Measurements from ENCODE around the gene MARK3.

The MARK3 gene

DNA sequence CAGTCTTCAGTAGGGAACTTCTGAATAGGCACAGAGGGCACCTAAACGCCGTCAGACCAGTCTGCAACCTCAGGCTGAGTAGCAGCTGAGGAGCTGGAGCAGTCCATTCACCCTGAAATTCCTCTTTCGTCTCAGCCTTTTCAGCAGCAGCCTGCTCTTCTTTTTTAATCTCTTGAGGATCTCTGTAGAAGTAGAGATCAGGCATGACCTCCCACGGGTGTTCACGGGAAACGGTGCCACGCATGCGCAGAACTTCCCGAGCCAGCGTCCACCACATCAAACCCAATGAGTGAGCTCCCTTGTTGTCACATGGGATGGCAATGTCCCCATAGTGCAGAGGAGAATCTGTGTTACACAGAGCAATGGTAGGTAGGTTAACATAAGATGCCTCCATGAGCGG lies 11.1 kb upstream of the MARK3 start:
- CTCF ChIA-PET = interaction anchor here (0.9 kb wide), 1 partner anchor 17 kb away, joined by 3 read pairs; no protein-coding TSS in a partner anchor
- no peak for DNase-seq (ENCODE audit: extremely low spot score)
- POLR2A ChIA-PET = no interaction called here
- TF ChIP-seq L3MBTL2 (conservative IDR thresholded peaks at IDR 0.05) = no peak
- TF ChIP-seq CTBP1 (IDR thresholded peaks at IDR 0.05; ENCODE audit: borderline replicate concordance) = no peak
- no peak for TF ChIP-seq TARDBP (IDR thresholded peaks at IDR 0.05)
- TF ChIP-seq FOXM1 (IDR thresholded peaks at IDR 0.05; ENCODE audit: borderline replicate concordance) = no peak
- no peak for TF ChIP-seq ZNF384 (IDR thresholded peaks at IDR 0.05)
- TF ChIP-seq SP1 (IDR thresholded peaks at IDR 0.05) = no peak
- no peak for TF ChIP-seq SUZ12 (IDR thresholded peaks at IDR 0.05)
- no peak for TF ChIP-seq ELF4 (IDR thresholded peaks at IDR 0.05)
- TF ChIP-seq BHLHE40 (IDR thresholded peaks at IDR 0.05; ENCODE audit: borderline replicate concordance) = no peak
- TF ChIP-seq LEF1 (IDR thresholded peaks at IDR 0.05; ENCODE audit: borderline replicate concordance) = no peak
- TF ChIP-seq HDGF (IDR thresholded peaks at IDR 0.05; ENCODE audit: borderline replicate concordance) = no peak
- no peak for TF ChIP-seq ARNT (IDR thresholded peaks at IDR 0.05)
- TF ChIP-seq FOXK2 (IDR thresholded peaks at IDR 0.05) = no peak

GRCh38 chr14:103377522-103378037 lies 7.6 kb upstream of the MARK3 start:
- ChIA-PET CTCF (interaction anchor here (0.6 to 4.1 kb wide), 2 partner anchors 13 to 121 kb away, joined by 3 to 18 read pairs; no protein-coding TSS in a partner anchor), POLR2A (interaction anchor here (1.3 to 3.4 kb wide), 2 partner anchors 33 to 44 kb away, joined by 3 to 17 read pairs; partner anchors contain the start of gene EIF5)
- TF ChIP-seq FOXA1 (IDR thresholded peaks at IDR 0.05) (no peak), NFRKB (IDR thresholded peaks at IDR 0.05) (no peak), BHLHE40 (IDR thresholded peaks at IDR 0.05; ENCODE audit: borderline replicate concordance) (no peak), SP1 (IDR thresholded peaks at IDR 0.05) (no peak)
- no peak for DNase-seq (ENCODE audit: extremely low spot score)

DNA sequence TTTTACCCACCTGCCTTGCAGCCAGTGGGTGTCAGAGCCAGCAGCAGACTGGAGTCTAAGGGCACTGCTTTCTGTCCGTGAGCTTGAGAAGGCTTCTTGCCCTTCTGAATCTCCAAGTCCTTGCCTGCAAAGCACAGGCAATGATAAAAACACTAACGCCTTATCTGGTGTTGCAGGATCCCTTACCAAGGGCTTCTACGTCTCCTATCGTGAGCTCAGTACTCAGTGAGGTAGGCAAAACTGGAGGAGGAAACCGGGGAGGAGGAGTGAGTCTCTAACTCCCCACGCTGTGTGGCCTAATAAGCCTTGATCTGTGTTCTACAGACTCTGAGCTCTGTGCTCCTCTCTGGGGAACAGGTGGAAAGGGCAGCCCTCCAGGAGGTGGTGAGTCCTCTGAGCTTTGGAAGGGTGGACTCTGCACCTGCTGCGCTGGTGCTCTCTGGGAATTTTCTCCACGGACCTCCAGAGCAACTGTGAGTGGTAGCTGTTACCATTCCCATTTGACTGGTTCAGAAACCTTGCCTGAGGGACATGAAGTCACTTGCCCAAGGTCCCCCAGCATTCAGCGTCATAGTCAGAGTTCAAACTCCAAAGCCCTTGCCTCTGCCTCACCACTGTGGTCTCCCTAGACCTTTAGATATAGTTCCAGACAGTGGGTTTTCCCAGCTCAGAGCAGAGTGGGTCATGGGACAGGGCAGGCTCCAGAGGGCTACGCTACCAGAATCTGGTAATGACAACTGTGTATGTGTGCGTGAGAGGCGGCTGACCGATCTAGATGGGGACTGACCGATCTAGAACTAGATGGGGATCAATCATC lies 7.0 kb upstream of the MARK3 start:
- no peak for TF ChIP-seq SP1 (IDR thresholded peaks at IDR 0.05)
- no peak for TF ChIP-seq CTBP1 (IDR thresholded peaks at IDR 0.05; ENCODE audit: borderline replicate concordance)
- no peak for TF ChIP-seq ZNF384 (IDR thresholded peaks at IDR 0.05)
- ChIA-PET POLR2A (interaction anchor here (0.8 to 3.4 kb wide), 3 partner anchors 24 to 44 kb away, joined by 3 to 17 read pairs (median 3); partner anchors contain the start of gene EIF5), CTCF (interaction anchor here (0.6 to 4.1 kb wide), 2 partner anchors 12 to 120 kb away, joined by 3 to 18 read pairs; no protein-coding TSS in a partner anchor)
- DNase-seq (ENCODE audit: extremely low spot score) = no peak

- POLR2A ChIA-PET = interaction anchor here (3.2 kb wide), 1 partner anchor 47 kb away, joined by 12 read pairs; the partner anchor contains the start of gene EIF5
- TF ChIP-seq LEF1 (IDR thresholded peaks at IDR 0.05; ENCODE audit: borderline replicate concordance) = no peak
- no peak for TF ChIP-seq BHLHE40 (IDR thresholded peaks at IDR 0.05; ENCODE audit: borderline replicate concordance)
- TF ChIP-seq L3MBTL2 (conservative IDR thresholded peaks at IDR 0.05) = no peak
- TF ChIP-seq ARNT (IDR thresholded peaks at IDR 0.05) = no peak
- no peak for TF ChIP-seq ZNF384 (IDR thresholded peaks at IDR 0.05)
- TF ChIP-seq NFRKB (IDR thresholded peaks at IDR 0.05) = no peak
- TF ChIP-seq SP1 (IDR thresholded peaks at IDR 0.05) = no peak
- TF ChIP-seq, protein P1, sequence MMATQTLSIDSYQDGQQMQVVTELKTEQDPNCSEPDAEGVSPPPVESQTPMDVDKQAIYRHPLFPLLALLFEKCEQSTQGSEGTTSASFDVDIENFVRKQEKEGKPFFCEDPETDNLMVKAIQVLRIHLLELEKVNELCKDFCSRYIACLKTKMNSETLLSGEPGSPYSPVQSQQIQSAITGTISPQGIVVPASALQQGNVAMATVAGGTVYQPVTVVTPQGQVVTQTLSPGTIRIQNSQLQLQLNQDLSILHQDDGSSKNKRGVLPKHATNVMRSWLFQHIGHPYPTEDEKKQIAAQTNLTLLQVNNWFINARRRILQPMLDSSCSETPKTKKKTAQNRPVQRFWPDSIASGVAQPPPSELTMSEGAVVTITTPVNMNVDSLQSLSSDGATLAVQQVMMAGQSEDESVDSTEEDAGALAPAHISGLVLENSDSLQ (IDR thresholded peaks at IDR 0.05) = no peak
- TF ChIP-seq HDGF (IDR thresholded peaks at IDR 0.05; ENCODE audit: borderline replicate concordance) = no peak
- no peak for TF ChIP-seq FOXM1 (IDR thresholded peaks at IDR 0.05; ENCODE audit: borderline replicate concordance)
- DNase-seq (ENCODE audit: extremely low spot score) = no peak
- CTCF ChIA-PET = interaction anchor here (4.1 kb wide), 1 partner anchor 10 kb away, joined by 18 read pairs; no protein-coding TSS in a partner anchor
These were observed 4.4 kb upstream of the MARK3 start for GRCh38 chr14:103380719-103381377.

DNA sequence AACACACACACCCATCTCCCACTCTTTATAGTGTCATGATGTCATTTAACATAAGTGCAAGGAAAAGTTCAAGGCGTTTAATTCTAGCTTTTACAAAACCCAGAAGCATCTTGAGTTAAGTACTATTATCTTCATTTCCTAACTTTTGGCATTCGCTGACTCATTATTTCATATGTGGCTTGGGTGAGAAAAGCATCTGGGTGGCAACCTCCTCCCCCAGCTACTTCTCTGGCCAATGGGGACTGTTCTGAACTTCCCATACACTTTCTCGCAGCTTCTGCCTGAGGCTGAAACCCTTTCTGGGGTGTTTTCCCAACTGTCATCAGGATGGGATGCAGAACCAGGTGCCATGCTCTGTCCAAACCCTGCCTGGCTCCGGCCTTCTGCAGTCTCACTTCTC lies 2.8 kb upstream of the MARK3 start:
- DNase-seq (ENCODE audit: extremely low spot score) = no peak
- ChIA-PET POLR2A (interaction anchor here (1.5 to 3.2 kb wide), 2 partner anchors 25 to 49 kb away, joined by 3 to 12 read pairs; partner anchors contain the start of gene EIF5), CTCF (interaction anchor here (0.7 kb wide), 1 partner anchor 11 kb away, joined by 3 read pairs; no protein-coding TSS in a partner anchor)

GRCh38 chr14:103384450-103385151 lies 614 bp upstream of the MARK3 start:
- no peak for TF ChIP-seq TARDBP (IDR thresholded peaks at IDR 0.05)
- TF ChIP-seq SUZ12 (IDR thresholded peaks at IDR 0.05) = no peak
- TF ChIP-seq SP1 (IDR thresholded peaks at IDR 0.05) = no peak
- no peak for TF ChIP-seq LEF1 (IDR thresholded peaks at IDR 0.05; ENCODE audit: borderline replicate concordance)
- TF ChIP-seq, protein P1 (IDR thresholded peaks at IDR 0.05) = no peak
- TF ChIP-seq ARNT (IDR thresholded peaks at IDR 0.05) = no peak
- no peak for TF ChIP-seq CTBP1 (IDR thresholded peaks at IDR 0.05; ENCODE audit: borderline replicate concordance)
- no peak for TF ChIP-seq L3MBTL2 (conservative IDR thresholded peaks at IDR 0.05)
- no peak for TF ChIP-seq ZNF384 (IDR thresholded peaks at IDR 0.05)
- no peak for TF ChIP-seq BHLHE40 (IDR thresholded peaks at IDR 0.05; ENCODE audit: borderline replicate concordance)
- TF ChIP-seq HDGF (IDR thresholded peaks at IDR 0.05; ENCODE audit: borderline replicate concordance) = no peak
- POLR2A ChIA-PET = interaction anchor here (0.9 to 1.8 kb wide), 7 partner anchors 11 to 248 kb away, joined by 3 to 23 read pairs (median 4); partner anchors contain the start of gene EIF5
- no peak for DNase-seq (ENCODE audit: extremely low spot score)
- CTCF ChIA-PET = interaction anchor here (0.5 to 0.9 kb wide), 3 partner anchors 10 to 516 kb away, joined by 3 to 4 read pairs (median 3); no protein-coding TSS in a partner anchor

More for the DNA sequence above, 2.8 kb upstream of the MARK3 start:
- no peak for TF ChIP-seq CTBP1 (IDR thresholded peaks at IDR 0.05; ENCODE audit: borderline replicate concordance)
- no peak for TF ChIP-seq NFRKB (IDR thresholded peaks at IDR 0.05)
- TF ChIP-seq SUZ12 (IDR thresholded peaks at IDR 0.05) = no peak
- no peak for TF ChIP-seq LEF1 (IDR thresholded peaks at IDR 0.05; ENCODE audit: borderline replicate concordance)
- no peak for TF ChIP-seq ELF4 (IDR thresholded peaks at IDR 0.05)

Data from HEK293T (cell line).